Effector memory CD4-positive, alpha-beta T cell (primary cell): ENCODE results near the gene PCK2.

Experiments used
- DNase-seq, 3 donors: peaks; one replicate each; pipeline ENCODE4 v3.0.0-alpha.2; 2020
- H3K27ac ChIP-seq: 2 replicates; pipeline ENCODE4 v1.7.0; 2013; ENCODE audit warnings: mild to moderate bottlenecking, low read length, moderate library complexity; ENCODE audit not compliant: insufficient read depth, poor library complexity, severe bottlenecking
- H3K27me3 ChIP-seq: replicated peaks from 2 replicates; pipeline ENCODE4 v1.7.0; 2013; ENCODE audit warnings: mild to moderate bottlenecking, low read length; ENCODE audit not compliant: insufficient read depth, control insufficient read depth, poor library complexity, severe bottlenecking
- H3K36me3 ChIP-seq: 2 replicates; pipeline ENCODE4 v1.7.0; 2013; ENCODE audit warnings: mild to moderate bottlenecking, low read length, moderate library complexity; ENCODE audit not compliant: control insufficient read depth, insufficient read depth
- H3K4me1 ChIP-seq: 2 replicates; pipeline ENCODE4 v1.7.0; 2013; ENCODE audit warnings: low read length, mild to moderate bottlenecking; ENCODE audit not compliant: control insufficient read depth, insufficient read depth, poor library complexity, severe bottlenecking
- H3K4me3 ChIP-seq: 2 replicates; pipeline ENCODE4 v1.7.0; 2013; ENCODE audit warnings: low read length, low read depth, mild to moderate bottlenecking; ENCODE audit not compliant: insufficient read depth, poor library complexity, severe bottlenecking
- H3K9me3 ChIP-seq: 2 replicates; pipeline ENCODE4 v1.7.0; 2013; ENCODE audit warnings: mild to moderate bottlenecking, low read length, moderate library complexity; ENCODE audit not compliant: control insufficient read depth

Gene PCK2

DNA sequence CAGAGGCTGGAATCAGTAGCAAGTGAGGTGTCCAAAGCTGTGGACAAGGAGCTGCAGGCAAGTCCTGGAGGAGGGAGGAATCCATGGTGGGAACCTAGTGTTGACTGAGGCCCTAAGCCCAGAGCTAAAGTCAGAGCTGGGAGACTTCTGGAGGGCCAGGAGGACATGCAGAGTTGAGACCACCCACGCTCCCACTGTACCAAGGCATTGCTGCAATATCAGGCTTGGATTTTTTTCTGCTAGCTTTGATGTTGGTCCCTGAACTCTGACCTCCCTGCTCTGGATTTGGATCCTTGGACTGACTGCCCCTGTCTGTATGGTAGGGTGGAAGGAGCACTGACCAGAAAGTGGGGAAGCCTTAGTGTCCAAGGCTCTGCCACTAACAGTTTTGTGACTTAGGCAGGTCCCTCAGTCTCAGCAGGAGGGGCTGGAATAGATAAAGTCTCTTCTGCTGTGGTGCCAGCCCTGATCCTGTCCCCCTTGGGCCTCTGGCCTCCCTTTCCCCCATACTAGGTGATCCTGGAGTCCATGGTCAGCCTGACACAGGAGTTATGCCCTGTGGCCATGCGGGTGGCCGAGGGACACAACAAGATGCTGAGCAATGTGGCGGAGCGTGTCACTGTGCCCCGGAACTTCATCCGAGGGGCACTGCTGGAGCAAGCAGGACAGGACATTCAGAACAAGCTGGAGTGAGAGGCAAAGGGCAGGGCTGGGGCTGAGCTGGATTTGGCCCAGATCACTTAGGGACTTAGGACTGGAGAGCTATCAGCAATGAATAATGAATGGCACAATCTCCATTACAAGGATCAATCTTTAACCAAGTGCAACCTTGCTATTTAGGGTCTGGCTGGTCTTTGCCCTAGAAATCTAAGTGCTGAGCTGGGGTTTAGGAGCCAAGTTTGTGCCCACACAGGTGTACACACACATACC lies 32.9 kb upstream of the PCK2 start:
- H3K27ac ChIP-seq = no peak overlapping the region
- no peaks in the 10 kb centered on the region for H3K4me1 ChIP-seq
- H3K9me3 ChIP-seq = no peaks in the 10 kb centered on the region
- no peaks in the 10 kb centered on the region for H3K27me3 ChIP-seq
- H3K36me3 ChIP-seq = no peaks in the 10 kb centered on the region
- DNase-seq = no peak
- H3K4me3 ChIP-seq = no peak overlapping the region

- Histone ChIP-seq H3K4me1 (no peaks in the 10 kb centered on the region), H3K27me3 (no peaks in the 10 kb centered on the region), H3K4me3 (no peak overlapping the region), H3K9me3 (no peaks in the 10 kb centered on the region), H3K36me3 (no peaks in the 10 kb centered on the region), H3K27ac (no peak overlapping the region)
- DNase-seq = no peak
Measured at GRCh38 chr14:24062216-24062980, 31.7 kb upstream of the PCK2 start.

DNA sequence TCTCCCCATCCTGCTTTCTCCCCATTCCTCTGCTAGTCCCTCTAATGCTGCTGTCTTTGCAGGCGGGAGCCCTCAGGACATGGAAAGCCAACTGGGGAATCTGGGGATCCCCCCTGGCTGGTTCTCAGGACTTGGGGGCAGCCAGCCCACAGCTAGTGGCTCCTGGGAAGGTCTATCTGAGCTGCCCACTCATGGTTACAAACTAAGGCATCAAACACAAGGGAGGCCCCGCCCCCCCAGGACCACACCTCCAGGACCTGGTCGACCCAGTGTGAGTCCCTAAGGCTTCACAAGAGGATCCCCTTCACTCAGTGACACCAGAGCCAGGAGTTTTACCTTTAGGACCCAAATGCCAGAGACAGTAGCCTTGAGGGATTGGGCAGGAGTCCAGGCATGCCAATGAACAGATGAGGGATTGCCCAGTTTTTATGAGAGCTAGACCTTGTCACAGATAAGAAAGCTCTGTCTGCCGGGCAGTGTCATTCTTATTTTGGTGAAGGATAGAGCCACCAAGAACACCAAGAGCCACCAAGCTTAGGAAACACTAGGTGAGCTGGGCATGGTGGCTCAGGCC lies 30.8 kb upstream of the PCK2 start:
- H3K27ac ChIP-seq = no peak overlapping the region
- H3K4me1 ChIP-seq = no peaks in the 10 kb centered on the region
- no peaks in the 10 kb centered on the region for H3K36me3 ChIP-seq
- no peaks in the 10 kb centered on the region for H3K27me3 ChIP-seq
- no peaks in the 10 kb centered on the region for H3K9me3 ChIP-seq
- no peak overlapping the region for H3K4me3 ChIP-seq
- no peak for DNase-seq

DNA sequence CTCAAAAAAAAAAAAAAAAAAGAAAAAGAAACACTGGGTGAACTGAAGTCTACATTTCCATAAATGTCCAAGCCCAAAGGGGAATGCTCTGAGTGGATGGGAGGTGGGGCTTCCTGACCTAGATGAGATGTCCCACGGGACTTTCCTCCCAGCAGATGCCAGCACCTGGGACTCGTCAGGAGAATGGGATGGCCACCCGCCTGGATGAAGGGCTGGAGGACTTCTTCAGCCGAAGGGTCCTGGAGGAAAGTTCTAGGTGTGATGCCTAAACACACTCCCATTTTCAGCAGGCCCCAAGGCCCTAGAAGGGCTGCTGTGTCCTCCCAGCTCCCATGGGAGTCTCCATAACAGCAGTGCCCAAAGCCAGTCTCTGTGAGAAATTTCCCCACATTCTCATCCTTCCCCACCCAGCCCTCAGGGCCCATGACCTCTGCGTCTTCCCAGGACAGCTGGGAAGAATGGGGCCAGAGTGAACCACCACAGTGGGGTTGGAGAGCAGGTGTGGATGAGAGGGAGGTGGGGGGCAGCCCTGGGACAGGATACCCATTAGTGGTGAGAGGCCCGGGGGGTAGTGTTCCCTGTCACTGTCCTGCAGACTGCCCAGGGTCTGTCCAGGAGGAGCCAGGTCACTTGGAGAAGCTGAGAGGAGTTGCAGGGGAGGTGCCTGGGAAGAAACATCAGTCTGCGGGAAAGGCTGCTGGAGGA lies 29.9 kb upstream of the PCK2 start:
- H3K4me1 ChIP-seq = no peaks in the 10 kb centered on the region
- no peak overlapping the region for H3K4me3 ChIP-seq
- no peak overlapping the region for H3K27ac ChIP-seq
- no peaks in the 10 kb centered on the region for H3K36me3 ChIP-seq
- no peak for DNase-seq
- no peaks in the 10 kb centered on the region for H3K27me3 ChIP-seq
- no peaks in the 10 kb centered on the region for H3K9me3 ChIP-seq

- no peak overlapping the region for H3K27ac ChIP-seq
- H3K4me3 ChIP-seq = no peak overlapping the region
- DNase-seq = no peak
- H3K36me3 ChIP-seq = no peaks in the 10 kb centered on the region
- H3K27me3 ChIP-seq = no peaks in the 10 kb centered on the region
- no peaks in the 10 kb centered on the region for H3K4me1 ChIP-seq
- H3K9me3 ChIP-seq = no peaks in the 10 kb centered on the region
Measured at GRCh38 chr14:24064856-24065255, 29.3 kb upstream of the PCK2 start.

DNA sequence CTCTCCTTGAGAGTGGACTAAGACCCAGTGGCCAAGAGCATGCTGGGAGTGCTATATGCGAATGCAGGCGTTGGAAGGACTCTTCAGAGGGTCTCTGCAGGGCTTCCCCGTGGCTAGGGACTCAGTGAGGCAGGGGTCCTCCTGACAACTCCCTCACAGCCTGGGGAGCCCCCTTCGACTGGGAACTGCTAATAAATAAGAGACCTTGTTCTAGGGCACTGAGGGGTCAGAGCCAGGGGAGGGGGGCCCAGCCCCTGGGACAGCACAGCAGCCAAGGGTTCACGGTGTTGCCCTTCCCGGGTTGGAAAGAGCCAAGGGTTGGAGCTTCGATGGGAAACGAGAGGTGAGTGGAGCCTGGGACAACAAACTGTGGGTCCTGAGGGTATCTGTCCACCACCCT lies 28.7 kb upstream of the PCK2 start:
- H3K36me3 ChIP-seq = no peaks in the 10 kb centered on the region
- DNase-seq = no peak
- H3K27me3 ChIP-seq = no peaks in the 10 kb centered on the region
- no peak overlapping the region for H3K27ac ChIP-seq
- no peak overlapping the region for H3K4me3 ChIP-seq
- no peaks in the 10 kb centered on the region for H3K9me3 ChIP-seq
- H3K4me1 ChIP-seq = no peaks in the 10 kb centered on the region

- no peak for DNase-seq
- Histone ChIP-seq H3K36me3 (no peaks in the 10 kb centered on the region), H3K4me1 (no peaks in the 10 kb centered on the region), H3K4me3 (no peak overlapping the region), H3K27ac (no peak overlapping the region), H3K9me3 (no peaks in the 10 kb centered on the region), H3K27me3 (no peaks in the 10 kb centered on the region)
Measured at GRCh38 chr14:24066496-24067132, 27.5 kb upstream of the PCK2 start.

DNA sequence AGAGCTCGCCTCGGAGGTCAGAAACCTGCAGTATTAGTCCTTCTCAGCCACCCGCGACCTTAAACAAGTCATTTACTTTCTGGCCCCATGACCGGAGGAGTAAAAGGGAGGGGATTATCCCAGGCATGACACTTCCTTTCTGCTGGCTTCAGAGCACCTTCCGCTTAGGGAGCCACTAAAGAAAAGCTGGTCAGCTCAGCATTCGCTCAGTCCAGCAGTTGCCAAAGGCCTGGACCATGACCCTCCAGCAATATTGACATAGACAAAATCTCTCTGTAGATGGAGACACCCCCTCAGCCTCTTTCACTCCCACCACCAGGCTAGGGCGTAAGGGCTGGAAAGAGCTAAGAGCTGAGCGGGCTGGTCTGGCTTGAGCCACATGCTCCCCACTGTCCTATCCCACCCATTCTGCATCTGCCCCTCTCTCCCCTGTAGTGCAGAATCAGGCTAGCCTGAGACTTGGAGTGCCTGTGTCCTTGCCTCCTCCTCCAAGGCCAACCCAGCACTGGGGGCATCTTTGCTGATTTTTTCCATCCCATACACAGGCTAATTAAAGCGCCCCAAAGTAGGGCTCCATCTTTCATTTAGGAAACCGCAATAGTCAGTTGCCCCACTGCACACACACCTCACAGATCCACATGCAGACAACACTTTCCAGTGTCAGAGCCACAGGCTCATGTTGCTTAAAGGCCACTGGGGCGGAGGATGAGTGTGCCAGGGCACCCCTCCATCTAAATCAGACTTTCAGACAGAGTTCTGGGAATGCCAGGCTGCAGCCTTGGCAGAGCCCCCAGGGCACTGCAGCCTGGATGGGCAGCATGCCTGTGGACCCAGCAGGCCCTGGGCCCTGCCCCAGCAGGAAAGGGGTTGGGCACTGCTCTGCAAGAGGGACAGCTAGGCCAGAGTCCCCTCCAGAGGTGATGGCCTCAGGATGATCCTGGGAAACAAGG lies 26.7 kb upstream of the PCK2 start:
- no peak for DNase-seq
- Histone ChIP-seq H3K4me1 (no peaks in the 10 kb centered on the region), H3K36me3 (no peaks in the 10 kb centered on the region), H3K9me3 (no peaks in the 10 kb centered on the region), H3K27me3 (no peaks in the 10 kb centered on the region), H3K4me3 (no peak overlapping the region), H3K27ac (no peak overlapping the region)
